Measurements from ENCODE around the gene ROBO1.

Gene ROBO1

GRCh38 chr3:79297245-79297960, 470.4 kb downstream of the ROBO1 start:
- DNase-seq, result peak; percentile 56

GRCh38 chr3:79286882-79287281, 480.9 kb downstream of the ROBO1 start:
- no peak for DNase-seq

- no peak for DNase-seq
Observed at GRCh38 chr3:79285871-79286270, 481.9 kb downstream of the ROBO1 start.

GRCh38 chr3:79285380-79285779, 482.4 kb downstream of the ROBO1 start:
- DNase-seq, result no peak

GRCh38 chr3:79284781-79285180, 483.0 kb downstream of the ROBO1 start:
- no peak for DNase-seq

GRCh38 chr3:79278681-79279080, 489.1 kb downstream of the ROBO1 start:
- DNase-seq, result no peak

GRCh38 chr3:79268422-79268821, 499.4 kb downstream of the ROBO1 start:
- no peak for DNase-seq

GRCh38 chr3:79264892-79265291, 502.9 kb downstream of the ROBO1 start:
- DNase-seq, result no peak

- no peak for DNase-seq
Observed at GRCh38 chr3:79263423-79263822, 504.4 kb downstream of the ROBO1 start.

GRCh38 chr3:79258479-79258878, 509.3 kb downstream of the ROBO1 start:
- no peak for DNase-seq

GRCh38 chr3:79257791-79258190, 510.0 kb downstream of the ROBO1 start:
- no peak for DNase-seq

GRCh38 chr3:79255702-79256101, 512.1 kb downstream of the ROBO1 start:
- peak; percentile 49 for DNase-seq

- DNase-seq, result no peak
Observed at GRCh38 chr3:79255292-79255691, 512.5 kb downstream of the ROBO1 start.

GRCh38 chr3:79253704-79254103, 514.1 kb downstream of the ROBO1 start:
- DNase-seq, result peak; percentile 11

- no peak for DNase-seq
Observed at GRCh38 chr3:79253271-79253670, 514.5 kb downstream of the ROBO1 start.

- no peak for DNase-seq
Observed at GRCh38 chr3:79250746-79251145, 517.1 kb downstream of the ROBO1 start.

- no peak for DNase-seq
Observed at GRCh38 chr3:79249701-79250100, 518.1 kb downstream of the ROBO1 start.

- DNase-seq, result peak; percentile 70
Observed at GRCh38 chr3:79247725-79248043, 520.1 kb downstream of the ROBO1 start.

GRCh38 chr3:79246875-79247724, 520.7 kb downstream of the ROBO1 start:
- DNase-seq, result no peak

GRCh38 chr3:79245284-79246138, 522.3 kb downstream of the ROBO1 start:
- no peak for DNase-seq

GRCh38 chr3:79236496-79236895, 531.3 kb downstream of the ROBO1 start:
- DNase-seq, result no peak

GRCh38 chr3:79233431-79234060, 534.3 kb downstream of the ROBO1 start:
- no peak for DNase-seq

GRCh38 chr3:79230266-79230665, 537.5 kb downstream of the ROBO1 start:
- no peak for DNase-seq

All from eye (tissue), 1 donor.